H9 (cell line): ENCODE results near the gene BRSK2. TPM values are rescaled to one million over a fixed set of nuclear protein-coding genes. Genes with fewer than 3 reads are reported as not detected.

ENCODE experiments used
- DNase-seq: peaks from one replicate; pipeline ENCODE4 v3.0.0-alpha.2; 2017
- H2AFZ ChIP-seq: one replicate; pipeline ENCODE4 v1.6.1; 2013; ENCODE audit warnings: mild to moderate bottlenecking, low read length, control low read depth, moderate library complexity
- H2AK5ac ChIP-seq: 2 replicates; pipeline ENCODE4 v1.6.1; 2013; ENCODE audit warnings: low read length, control low read depth, mixed read lengths; ENCODE audit not compliant: insufficient read length
- H2BK120ac ChIP-seq: one replicate; pipeline ENCODE4 v1.6.1; 2013; ENCODE audit warnings: low read depth, mild to moderate bottlenecking, low read length, control low read depth, inconsistent platforms; ENCODE audit not compliant: poor library complexity, severe bottlenecking
- H2BK12ac ChIP-seq: 2 replicates; pipeline ENCODE4 v1.6.1; 2013; ENCODE audit warnings: low read length, control low read depth, mixed read lengths, low read depth; ENCODE audit not compliant: insufficient read length
- H2BK15ac ChIP-seq: 2 replicates; pipeline ENCODE4 v1.6.1; 2013; ENCODE audit warnings: low read depth, low read length, control low read depth
- H2BK20ac ChIP-seq: one replicate; pipeline ENCODE4 v1.6.1; 2013; ENCODE audit warnings: low read depth, mild to moderate bottlenecking, low read length, control low read depth, inconsistent platforms; ENCODE audit not compliant: poor library complexity, severe bottlenecking
- H2BK5ac ChIP-seq: 2 replicates; pipeline ENCODE4 v1.6.1; 2013; ENCODE audit warnings: low read length, control low read depth, mixed read lengths; ENCODE audit not compliant: insufficient read length
- H3K14ac ChIP-seq: 2 replicates; pipeline ENCODE4 v1.6.1; 2013; ENCODE audit warnings: low read length, control low read depth; ENCODE audit not compliant: insufficient read depth
- H3K18ac ChIP-seq: 2 replicates; pipeline ENCODE4 v1.6.1; 2013; ENCODE audit warnings: low read depth, mild to moderate bottlenecking, mixed read lengths, low read length, control low read depth; ENCODE audit not compliant: insufficient read length
- H3K23ac ChIP-seq: 2 replicates; pipeline ENCODE4 v1.6.1; 2013; ENCODE audit warnings: low read length, control low read depth, mixed read lengths, low read depth; ENCODE audit not compliant: insufficient read length
- H3K23me2 ChIP-seq: 2 replicates; pipeline ENCODE4 v1.6.1; 2013; ENCODE audit warnings: low read depth, mild to moderate bottlenecking, mixed read lengths, low read length, control low read depth; ENCODE audit not compliant: insufficient read length, poor library complexity, severe bottlenecking
- H3K27ac ChIP-seq: 2 replicates; pipeline ENCODE4 v1.5.1; 2013; ENCODE audit warnings: low read length, control low read depth, mixed read lengths, low read depth; ENCODE audit not compliant: insufficient read length
- H3K27me3 ChIP-seq: 2 replicates; pipeline ENCODE4 v1.6.1; 2013; ENCODE audit warnings: low read length, control low read depth, inconsistent platforms; ENCODE audit not compliant: insufficient read depth
- H3K4ac ChIP-seq: 2 replicates; pipeline ENCODE4 v1.6.1; 2013; ENCODE audit warnings: low read depth, mild to moderate bottlenecking, control low read depth, inconsistent platforms, low read length, moderate library complexity
- H3K4me1 ChIP-seq: 2 replicates; pipeline ENCODE4 v1.6.1; 2013; ENCODE audit warnings: low read length, control low read depth, inconsistent platforms; ENCODE audit not compliant: insufficient read depth
- H3K4me2 ChIP-seq: 2 replicates; pipeline ENCODE4 v1.6.1; 2013; ENCODE audit warnings: low read length, control low read depth, mixed read lengths; ENCODE audit not compliant: insufficient read length, insufficient read depth
- H3K56ac ChIP-seq: 2 replicates; pipeline ENCODE4 v1.6.1; 2013; ENCODE audit warnings: low read depth, mild to moderate bottlenecking, mixed read lengths, low read length, control low read depth; ENCODE audit not compliant: insufficient read length
- H3K79me1 ChIP-seq: 2 replicates; pipeline ENCODE4 v1.6.1; 2013; ENCODE audit warnings: low read depth, mild to moderate bottlenecking, moderate library complexity, low read length, control low read depth, inconsistent platforms; ENCODE audit not compliant: insufficient read depth, poor library complexity, severe bottlenecking
- H3K79me2 ChIP-seq: 2 replicates; pipeline ENCODE4 v1.6.1; 2013; ENCODE audit warnings: low read length, control low read depth, inconsistent platforms; ENCODE audit not compliant: insufficient read depth
- H3K9ac ChIP-seq: 2 replicates; pipeline ENCODE4 v1.6.1; 2013; ENCODE audit warnings: low read length, control low read depth, mixed read lengths; ENCODE audit not compliant: insufficient read length; ENCODE audit errors: extremely low read depth
- H3K9me3 ChIP-seq: one replicate; pipeline ENCODE4 v1.6.1; 2013; ENCODE audit warnings: low read depth, low read length, inconsistent platforms; ENCODE audit not compliant: control insufficient read depth
- H3T11ph ChIP-seq: one replicate; pipeline ENCODE4 v1.6.1; 2013; ENCODE audit warnings: mild to moderate bottlenecking, low read length, control low read depth, inconsistent platforms
- H4K20me1 ChIP-seq: one replicate; pipeline ENCODE4 v1.6.1; 2013; ENCODE audit not compliant: control insufficient read depth, insufficient read length, insufficient read depth
- H4K5ac ChIP-seq: 2 replicates; pipeline ENCODE4 v1.6.1; 2013; ENCODE audit warnings: low read depth, mild to moderate bottlenecking, mixed read lengths, low read length, control low read depth; ENCODE audit not compliant: insufficient read length
- H4K8ac ChIP-seq: replicated peaks from 2 replicates; pipeline ENCODE4 v1.6.1; 2013; ENCODE audit warnings: low read length, control low read depth, mixed read lengths, low read depth; ENCODE audit not compliant: insufficient read length
- H4K91ac ChIP-seq: 2 replicates; pipeline ENCODE4 v1.6.1; 2013; ENCODE audit warnings: low read depth, mild to moderate bottlenecking, moderate library complexity, mixed read lengths, low read length, control low read depth; ENCODE audit not compliant: insufficient read length
- H3K27ac Mint-ChIP-seq, 3 experiments: 2 replicates in 2 of 3; 3 replicates in 1 of 3; pipeline ENCODE4 v1.8.0; 2020 to 2021; ENCODE audit warnings: mixed read lengths in 3 of 3, mild to moderate bottlenecking in 1 of 3, moderate library complexity in 1 of 3
- H3K27me3 Mint-ChIP-seq: 2 replicates; pipeline ENCODE4 v1.8.0; 2021; ENCODE audit warnings: low read depth, mild to moderate bottlenecking, moderate library complexity, mixed read lengths
- H3K36me3 Mint-ChIP-seq, 3 experiments: 2 replicates in 2 of 3; 3 replicates in 1 of 3; pipeline ENCODE4 v1.8.0; 2020 to 2021; ENCODE audit warnings: low read depth in 3 of 3, mixed read lengths in 3 of 3; ENCODE audit not compliant: insufficient read depth in 1 of 3
- H3K4me1 Mint-ChIP-seq, 2 experiments: 2 replicates each; pipeline ENCODE4 v1.8.0; 2020; ENCODE audit warnings: mixed read lengths in 2 of 2
- H3K4me3 Mint-ChIP-seq, 2 experiments: 2 replicates in 1 of 2; 3 replicates in 1 of 2; pipeline ENCODE4 v1.8.0; 2020 to 2021; ENCODE audit warnings: mild to moderate bottlenecking in 2 of 2, mixed read lengths in 2 of 2, moderate library complexity in 1 of 2
- H3K9me3 Mint-ChIP-seq, 2 experiments: 2 replicates in 1 of 2; 3 replicates in 1 of 2; pipeline ENCODE4 v1.8.0; 2020; ENCODE audit warnings: mild to moderate bottlenecking in 2 of 2, mixed read lengths in 2 of 2, moderate library complexity in 1 of 2
- CTCF ChIP-seq: fragments of 200-600 bp; sonication (generic); conservative IDR thresholded peaks from 3 replicates; pipeline ENCODE4 v1.8.0; 2021; ENCODE audit warnings: antibody characterized with exemption, mild to moderate bottlenecking
- WGBS: extraction: QIAGEN DNeasy Blood & Tissue Kit; methylation state at CpG from one replicate; pipeline ENCODE4 v1.1.7; 2013; ENCODE audit warnings: missing lambda C conversion rate, low lambda C conversion rate, mixed read lengths; ENCODE audit not compliant: insufficient read length; ENCODE audit errors: extremely low coverage; 5-methylcytosine and 5-hydroxymethylcytosine counted together
- total RNA-seq: library from RNA; stranded (reverse); gene quantifications from 2 replicates; pipeline ENCODE4 v1.2.1, GENCODE V29; 2021

Gene BRSK2
- total RNA-seq, 1 experiment from 2014 or later = 28.4 TPM

- Histone ChIP-seq H4K5ac (no peak overlapping the region), H3K79me1 (no peaks in the 10 kb centered on the region), H3K9me3 (no peaks in the 10 kb centered on the region), H2AFZ (no peak overlapping the region), H4K20me1 (peaks cover 4% of the 10 kb centered on the region), H3K4me2 (no peak overlapping the region), H3K23me2 (no peaks in the 10 kb centered on the region), H3K18ac (no peak overlapping the region), H3K27ac (no peak overlapping the region), H2BK12ac (no peak overlapping the region), H3K27me3 (no peaks in the 10 kb centered on the region), H3K79me2 (no peaks in the 10 kb centered on the region), H2BK20ac (no peak overlapping the region), H3K14ac (no peak overlapping the region), H2BK15ac (no peak overlapping the region), H3K56ac (no peak overlapping the region), H3K23ac (no peak overlapping the region), H3K4me1 (no peaks in the 10 kb centered on the region), H2BK5ac (no peak overlapping the region), H3K4ac (no peak overlapping the region), H4K8ac (no peak overlapping the region), H3T11ph (no peak overlapping the region), H2AK5ac (no peak overlapping the region), H2BK120ac (no peak overlapping the region), H3K9ac (no peak overlapping the region), H4K91ac (no peak overlapping the region)
- no CpG with 5 or more reads among the region's 32 CpGs for WGBS
- TF ChIP-seq CTCF = no peak
- H3K27me3 Mint-ChIP-seq = no peaks in the 10 kb centered on the region
- no peaks in the 10 kb centered on the region for H3K9me3 Mint-ChIP-seq
- no peak for DNase-seq
- peaks cover 5 to 8% (median 5%) of the 10 kb centered on the region in 3 experiments; a peak in 6 of 7 replicates for H3K36me3 Mint-ChIP-seq
- no peak overlapping the region for H3K27ac Mint-ChIP-seq
- peaks cover 0 to 3% of the 10 kb centered on the region in 2 experiments; a peak in 1 of 4 replicates for H3K4me1 Mint-ChIP-seq
- no peak overlapping the region for H3K4me3 Mint-ChIP-seq
Observed at GRCh38 chr11:1444823-1445422, 55.2 kb downstream of the BRSK2 start.
